Activated naive CD4-positive, alpha-beta T cell treated with anti-CD3 and anti-CD28 coated beads for 36 hours (primary cell): ENCODE results near the gene EIF2D. TPM values are rescaled to one million over a fixed set of nuclear protein-coding genes. Genes with fewer than 3 reads are reported as not detected.

ENCODE experiments used
- CTCF ChIA-PET: fragments of 350-600 bp; sonication (Branson Sonifier 250); formaldehyde crosslinking; loops from one replicate; lab custom pipeline; 2021; ENCODE audit warnings: antibody characterized with exemption; lab: Charles Lee
- DNase-seq: peaks from one replicate; pipeline ENCODE4 v3.0.0-alpha.2; 2020
- H3K27ac Mint-ChIP-seq: one replicate; pipeline ENCODE4 v1.8.0; 2021; ENCODE audit warnings: mild to moderate bottlenecking, mixed read lengths
- H3K27me3 Mint-ChIP-seq: one replicate; pipeline ENCODE4 v1.8.0; 2021; ENCODE audit warnings: low read depth, mixed read lengths
- H3K36me3 Mint-ChIP-seq: one replicate; pipeline ENCODE4 v1.8.0; 2021; ENCODE audit warnings: low read depth, mixed read lengths
- H3K4me1 Mint-ChIP-seq: one replicate; pipeline ENCODE4 v1.8.0; 2021; ENCODE audit warnings: low read depth, mixed read lengths
- H3K4me3 Mint-ChIP-seq: one replicate; pipeline ENCODE4 v1.8.0; 2021; ENCODE audit warnings: mild to moderate bottlenecking, moderate library complexity, mixed read lengths
- H3K9me3 Mint-ChIP-seq: one replicate; pipeline ENCODE4 v1.8.0; 2021; ENCODE audit warnings: mixed read lengths
- intact Hi-C: fragments of 100-400 bp; cut with micrococcal nuclease; formaldehyde crosslinking; loops from one replicate; pipeline ENCODE4 v1.15.1; 2023
- total RNA-seq, 2 experiments: library from RNA; stranded (reverse); gene quantifications; one replicate each; pipeline ENCODE4 v1.2.3, GENCODE V29; 2021

Gene EIF2D
- total RNA-seq, 2 experiments from 2014 or later: 116 to 122 TPM

DNA sequence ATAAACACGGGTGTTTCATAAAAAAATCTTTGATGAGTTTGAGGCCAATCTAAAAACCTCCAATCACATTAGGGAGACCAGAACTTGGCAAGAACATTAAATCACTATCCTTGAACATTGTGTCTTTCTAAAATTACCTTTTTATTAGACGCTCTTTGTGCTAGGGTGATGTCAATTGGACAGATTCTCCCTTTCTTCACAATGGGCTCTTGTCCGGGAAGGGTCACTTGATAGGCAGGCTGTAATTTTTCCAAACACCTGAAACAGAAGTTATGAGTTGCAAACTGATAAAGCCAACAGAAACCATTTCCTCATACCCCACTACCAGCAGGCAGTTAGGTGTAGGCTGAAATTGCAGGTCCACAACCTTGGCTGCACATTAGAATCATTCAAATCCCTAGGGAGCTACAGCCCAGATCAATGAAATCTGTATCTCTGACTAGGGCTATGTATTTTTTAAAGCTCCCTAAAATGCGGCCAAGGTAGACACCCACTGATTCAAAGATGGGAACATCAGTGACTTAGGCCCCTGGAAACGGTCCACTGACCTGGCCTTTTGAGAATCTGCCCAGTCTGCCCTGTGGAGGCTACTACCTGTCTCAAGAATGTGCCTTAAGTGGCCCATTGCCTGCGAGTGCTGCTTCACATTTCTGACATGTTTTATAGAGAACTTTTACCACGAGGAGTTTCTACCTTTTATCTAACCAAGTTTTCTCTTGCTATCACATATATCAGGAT lies 16.5 kb downstream of the EIF2D start:
- Mint-ChIP-seq H3K36me3 (peaks cover 58% of the 10 kb centered on the region), H3K9me3 (no peaks in the 10 kb centered on the region), H3K4me3 (no peak overlapping the region), H3K4me1 (peaks cover 20% of the 10 kb centered on the region), H3K27me3 (no peaks in the 10 kb centered on the region), H3K27ac (peak overlapping the region; percentile 32)
- CTCF ChIA-PET: interaction anchor here (2.7 to 6.7 kb wide), 3 partner anchors 12 to 105 kb away, joined by 9 to 53 read pairs (median 16); no protein-coding TSS in a partner anchor
- intact Hi-C loops: no loop called here
- no peak for DNase-seq

DNA sequence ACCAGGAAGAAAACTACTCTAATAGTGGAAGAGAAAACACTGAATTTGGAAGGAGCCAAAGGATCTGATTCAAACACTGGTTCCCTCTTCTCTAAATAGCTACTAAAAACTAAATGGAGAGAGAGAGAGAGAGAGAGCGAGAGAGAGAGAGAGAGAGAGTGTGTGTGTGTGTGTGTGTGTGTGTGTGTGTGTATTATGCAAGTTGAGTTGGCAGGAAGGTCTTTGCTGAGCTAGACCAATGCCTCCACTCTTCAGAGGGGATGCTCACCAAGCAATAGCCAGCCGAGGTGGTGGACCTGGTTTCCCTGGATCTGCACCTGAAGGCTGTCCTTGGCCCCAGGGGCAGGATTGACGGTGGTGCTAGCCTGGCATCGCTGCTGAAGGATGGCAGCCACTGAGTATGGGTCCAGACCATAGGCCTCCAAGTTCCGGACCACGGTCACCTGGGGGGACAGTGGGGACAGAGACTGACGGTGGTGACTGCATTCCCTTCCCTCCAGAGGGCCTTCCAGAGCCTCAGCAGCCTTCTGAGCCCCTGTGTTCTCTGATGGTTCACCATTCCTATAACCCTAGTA lies 18.8 kb downstream of the EIF2D start:
- Mint-ChIP-seq H3K27ac (peak overlapping the region; percentile 93), H3K27me3 (no peaks in the 10 kb centered on the region), H3K36me3 (peaks cover 62% of the 10 kb centered on the region), H3K4me3 (no peak overlapping the region), H3K9me3 (no peaks in the 10 kb centered on the region), H3K4me1 (peaks cover 43% of the 10 kb centered on the region)
- CTCF ChIA-PET: interaction anchor here (0.6 to 6.7 kb wide), 12 partner anchors 8 to 103 kb away, joined by 3 to 53 read pairs (median 6); no protein-coding TSS in a partner anchor
- intact Hi-C loops: loop anchor here (5.0 kb wide), 1 partner anchor 209 kb away; no protein-coding TSS in a partner anchor
- DNase-seq: no peak

DNA sequence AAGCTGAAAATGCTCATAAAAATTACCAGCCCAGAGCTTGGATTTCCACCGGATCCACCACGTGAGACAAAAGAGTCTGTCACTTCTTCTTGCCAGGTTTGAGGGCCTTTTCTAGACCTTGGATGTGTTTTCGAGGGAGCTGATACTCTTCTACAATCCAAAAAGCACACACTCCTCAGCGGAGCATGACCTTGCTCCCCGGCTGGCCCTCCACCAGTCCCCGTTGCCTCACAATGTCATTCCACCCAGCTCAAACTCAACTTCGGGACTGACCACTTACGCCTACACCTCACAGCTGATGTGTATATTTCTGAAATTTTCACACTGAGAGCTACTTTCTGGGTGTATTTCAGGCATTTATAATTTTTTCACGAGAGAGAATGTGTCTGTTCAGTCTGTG lies 20.6 kb downstream of the EIF2D start:
- CTCF ChIA-PET: interaction anchor here (0.6 to 6.7 kb wide), 18 partner anchors 7 to 123 kb away, joined by 3 to 53 read pairs (median 4); no protein-coding TSS in a partner anchor
- DNase-seq: no peak
- Mint-ChIP-seq H3K27me3 (no peaks in the 10 kb centered on the region), H3K27ac (peak overlapping the region; percentile 93), H3K4me1 (peaks cover 60% of the 10 kb centered on the region), H3K4me3 (no peak overlapping the region), H3K36me3 (peaks cover 67% of the 10 kb centered on the region), H3K9me3 (no peaks in the 10 kb centered on the region)
- intact Hi-C loops: loop anchor here (1.0 to 5.0 kb wide), 2 partner anchors 73 to 211 kb away; no protein-coding TSS in a partner anchor

DNA sequence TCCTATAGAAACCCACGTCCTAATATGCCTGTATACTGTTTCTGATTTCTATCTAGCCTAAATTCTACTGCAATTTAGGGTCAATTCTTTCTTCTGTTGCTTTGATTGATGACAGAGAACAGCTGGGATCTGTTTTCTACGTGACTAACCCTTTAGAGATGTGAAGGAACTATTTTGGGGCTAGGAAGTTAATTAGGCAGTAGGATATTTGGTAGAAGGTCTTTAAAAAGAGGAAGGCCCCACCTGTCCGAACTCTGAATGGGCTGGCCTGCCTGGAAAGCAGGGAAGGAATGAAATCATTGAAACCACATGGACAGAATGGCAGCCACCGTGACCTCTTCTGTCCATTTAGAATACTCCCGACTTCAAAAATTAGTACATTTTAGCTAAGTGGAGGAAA lies 21.0 kb downstream of the EIF2D start:
- peaks cover 64% of the 10 kb centered on the region for H3K4me1 Mint-ChIP-seq
- H3K4me3 Mint-ChIP-seq: no peak overlapping the region
- H3K27me3 Mint-ChIP-seq: no peaks in the 10 kb centered on the region
- intact Hi-C loops: loop anchor here (1.0 to 5.0 kb wide), 2 partner anchors 73 to 211 kb away; no protein-coding TSS in a partner anchor
- H3K36me3 Mint-ChIP-seq: peaks cover 68% of the 10 kb centered on the region
- H3K27ac Mint-ChIP-seq: peak overlapping the region; percentile 100
- H3K9me3 Mint-ChIP-seq: no peaks in the 10 kb centered on the region
- CTCF ChIA-PET: interaction anchor here (0.6 to 6.7 kb wide), 15 partner anchors 10 to 122 kb away, joined by 3 to 53 read pairs (median 4); no protein-coding TSS in a partner anchor
- no peak for DNase-seq

DNA sequence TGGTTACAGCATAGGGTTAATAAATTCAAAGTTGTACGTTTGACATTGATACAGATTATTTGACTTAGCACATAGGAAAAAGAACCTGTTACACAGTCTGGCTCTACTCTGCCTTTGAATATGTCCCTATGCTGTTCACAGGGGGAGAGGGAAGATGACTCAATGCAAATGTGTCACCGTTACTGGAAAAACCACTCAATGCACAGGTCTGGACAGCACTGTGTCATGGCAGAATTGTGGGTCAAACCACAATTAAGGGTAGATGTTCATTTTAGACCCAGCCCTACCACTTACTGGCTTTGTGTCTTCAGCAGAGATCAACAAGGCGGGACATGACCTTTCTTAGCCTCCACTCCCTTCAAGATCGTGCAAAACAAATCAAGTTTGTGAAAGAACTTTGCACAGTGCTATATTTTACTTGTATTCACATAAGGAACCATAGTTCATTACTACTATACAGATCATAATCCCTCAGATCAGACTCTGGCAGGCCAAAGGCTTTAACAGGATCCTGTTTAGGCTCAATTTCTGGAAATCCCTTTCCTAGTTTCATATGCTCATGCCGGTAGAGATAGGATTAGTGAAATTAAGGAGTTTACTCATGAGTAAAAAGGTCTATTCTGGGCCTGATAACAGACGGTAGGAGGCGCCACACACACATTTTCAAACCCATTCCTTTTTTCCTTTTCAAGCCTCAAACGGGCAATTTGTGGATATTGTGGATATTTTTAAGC lies 22.1 kb downstream of the EIF2D start:
- H3K9me3 Mint-ChIP-seq: no peaks in the 10 kb centered on the region
- intact Hi-C loops: loop anchor here (5.0 kb wide), 1 partner anchor 212 kb away; no protein-coding TSS in a partner anchor
- H3K4me3 Mint-ChIP-seq: peak overlapping the region; percentile 52
- peak overlapping the region; percentile 100 for H3K27ac Mint-ChIP-seq
- DNase-seq: peak; percentile 89
- H3K4me1 Mint-ChIP-seq: peaks cover 72% of the 10 kb centered on the region
- CTCF ChIA-PET: interaction anchor here (1.3 to 16.1 kb wide), 4 partner anchors 18 to 46 kb away, joined by 4 to 511 read pairs (median 160); no protein-coding TSS in a partner anchor
- peaks cover 71% of the 10 kb centered on the region for H3K36me3 Mint-ChIP-seq
- H3K27me3 Mint-ChIP-seq: no peaks in the 10 kb centered on the region

DNA sequence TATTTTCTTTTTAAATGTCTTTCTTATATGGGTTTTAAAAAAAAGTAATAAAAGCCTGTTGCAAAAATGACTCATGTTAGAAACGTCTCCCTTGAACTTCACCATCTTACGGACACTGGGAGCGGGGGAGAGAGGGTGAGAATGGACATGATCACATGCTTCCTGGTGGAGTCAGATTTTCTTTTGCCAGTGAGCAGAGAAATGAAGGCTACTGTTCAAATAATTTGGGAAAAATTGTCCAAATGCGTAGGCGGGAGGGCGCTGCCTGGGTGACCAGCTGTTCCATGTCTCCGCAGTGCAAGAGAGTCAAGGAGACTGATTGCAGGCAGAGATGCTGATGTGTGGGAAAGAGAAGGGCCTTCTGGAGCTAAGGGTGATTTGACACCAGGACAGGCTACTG lies 23.1 kb downstream of the EIF2D start:
- Mint-ChIP-seq H3K4me3 (peak overlapping the region; percentile 51), H3K27me3 (no peaks in the 10 kb centered on the region), H3K36me3 (peaks cover 77% of the 10 kb centered on the region), H3K27ac (peak overlapping the region; percentile 100), H3K4me1 (peaks cover 81% of the 10 kb centered on the region), H3K9me3 (no peaks in the 10 kb centered on the region)
- CTCF ChIA-PET: interaction anchor here (1.0 to 16.1 kb wide), 4 partner anchors 23 to 99 kb away, joined by 3 to 511 read pairs (median 136); partner anchors contain the start of gene EIF2D
- DNase-seq: no peak
- intact Hi-C loops: loop anchor here (1.0 kb wide), 3 partner anchors 9 to 44 kb away; no protein-coding TSS in a partner anchor

DNA sequence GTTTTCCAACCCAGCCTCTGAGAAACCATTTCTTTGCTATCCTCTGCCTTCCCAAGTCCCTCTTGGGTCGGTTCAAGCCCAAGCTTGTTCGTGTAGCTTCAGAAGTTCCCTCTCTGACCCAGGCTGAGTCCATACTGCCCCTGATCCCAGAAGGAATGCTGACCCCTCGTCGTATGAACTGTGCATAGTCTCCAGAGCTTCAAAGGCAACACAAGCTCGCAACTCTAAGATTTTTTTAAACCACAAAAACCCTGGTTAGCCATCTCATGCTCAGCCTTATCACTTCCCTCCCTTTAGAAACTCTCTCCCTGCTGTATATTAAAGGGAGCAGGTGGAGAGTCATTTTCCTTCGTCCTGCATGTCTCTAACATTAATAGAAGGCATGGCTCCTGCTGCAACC lies 23.8 kb downstream of the EIF2D start:
- H3K9me3 Mint-ChIP-seq: no peaks in the 10 kb centered on the region
- peaks cover 87% of the 10 kb centered on the region for H3K4me1 Mint-ChIP-seq
- no peak for DNase-seq
- no peak overlapping the region for H3K4me3 Mint-ChIP-seq
- intact Hi-C loops: no loop called here
- H3K36me3 Mint-ChIP-seq: peaks cover 81% of the 10 kb centered on the region
- CTCF ChIA-PET: interaction anchor here (0.6 to 16.1 kb wide), 5 partner anchors 8 to 98 kb away, joined by 3 to 511 read pairs (median 4); partner anchors contain the start of gene EIF2D
- H3K27me3 Mint-ChIP-seq: no peaks in the 10 kb centered on the region
- peak overlapping the region; percentile 100 for H3K27ac Mint-ChIP-seq

DNA sequence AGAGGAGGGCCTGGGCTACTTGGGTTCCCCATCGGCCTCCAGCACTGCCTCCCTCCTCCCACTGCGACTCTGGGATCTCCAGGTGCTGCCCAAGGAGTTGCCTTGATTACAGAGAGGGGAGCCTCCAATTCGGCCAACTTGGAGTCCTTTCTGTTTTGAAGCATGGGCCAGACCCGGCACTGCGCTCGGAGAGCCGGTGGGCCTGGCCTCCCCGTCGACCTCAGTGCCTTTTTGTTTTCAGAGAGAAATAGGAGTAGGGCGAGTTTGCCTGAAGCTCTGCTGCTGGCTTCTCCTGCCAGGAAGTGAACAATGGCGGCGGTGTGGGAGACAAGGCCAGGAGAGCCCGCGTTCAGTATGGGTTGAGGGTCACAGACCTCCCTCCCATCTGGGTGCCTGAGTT lies 24.4 kb downstream of the EIF2D start:
- CTCF ChIA-PET: interaction anchor here (0.6 to 16.1 kb wide), 4 partner anchors 8 to 178 kb away, joined by 3 to 511 read pairs (median 135); no protein-coding TSS in a partner anchor
- no peak for DNase-seq
- Mint-ChIP-seq H3K4me1 (peaks cover 91% of the 10 kb centered on the region), H3K4me3 (no peak overlapping the region), H3K27me3 (no peaks in the 10 kb centered on the region), H3K36me3 (peaks cover 82% of the 10 kb centered on the region), H3K27ac (peak overlapping the region; percentile 100), H3K9me3 (no peaks in the 10 kb centered on the region)
- intact Hi-C loops: no loop called here

DNA sequence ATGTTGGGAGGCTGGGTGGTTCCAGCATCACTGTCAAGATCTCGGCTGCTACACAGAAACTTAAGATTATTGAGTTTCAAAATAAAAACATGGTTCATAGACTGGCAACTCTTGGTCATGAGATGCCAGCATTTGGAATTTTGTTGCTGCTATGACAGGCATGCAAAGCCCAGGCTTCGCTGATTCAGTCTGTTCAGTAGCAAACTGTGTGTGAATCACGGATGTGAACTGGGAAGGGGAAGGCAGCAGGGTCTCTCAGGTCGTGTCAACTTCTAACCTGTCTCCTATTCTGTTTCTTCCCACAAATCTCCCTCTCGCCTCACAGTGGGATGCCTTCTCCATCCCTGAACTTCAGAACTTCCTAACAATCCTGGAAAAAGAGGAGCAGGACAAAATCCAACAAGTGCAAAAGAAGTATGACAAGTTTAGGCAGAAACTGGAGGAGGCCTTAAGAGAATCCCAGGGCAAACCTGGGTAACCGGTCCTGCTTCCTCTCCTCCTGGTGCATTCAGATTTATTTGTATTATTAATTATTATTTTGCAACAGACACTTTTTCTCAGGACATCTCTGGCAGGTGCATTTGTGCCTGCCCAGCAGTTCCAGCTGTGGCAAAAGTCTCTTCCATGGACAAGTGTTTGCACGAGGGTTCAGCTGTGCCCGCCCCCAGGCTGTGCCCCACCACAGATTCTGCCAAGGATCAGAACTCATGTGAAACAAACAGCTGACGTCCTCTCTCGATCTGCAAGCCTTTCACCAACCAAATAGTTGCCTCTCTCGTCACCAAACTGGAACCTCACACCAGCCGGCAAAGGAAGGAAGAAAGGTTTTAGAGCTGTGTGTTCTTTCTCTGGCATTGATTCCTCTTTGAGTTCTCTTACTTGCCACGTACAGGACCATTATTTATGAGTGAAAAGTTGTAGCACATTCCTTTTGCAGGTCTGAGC lies 25.5 kb downstream of the EIF2D start:
- H3K9me3 Mint-ChIP-seq: no peaks in the 10 kb centered on the region
- H3K27me3 Mint-ChIP-seq: no peaks in the 10 kb centered on the region
- H3K27ac Mint-ChIP-seq: peak overlapping the region; percentile 100
- H3K4me3 Mint-ChIP-seq: no peak overlapping the region
- intact Hi-C loops: no loop called here
- peaks cover 79% of the 10 kb centered on the region for H3K36me3 Mint-ChIP-seq
- H3K4me1 Mint-ChIP-seq: peaks cover 93% of the 10 kb centered on the region
- CTCF ChIA-PET: interaction anchor here (0.7 to 16.1 kb wide), 8 partner anchors 8 to 179 kb away, joined by 3 to 511 read pairs (median 5); partner anchors contain the start of gene RASSF5
- no peak for DNase-seq

DNA sequence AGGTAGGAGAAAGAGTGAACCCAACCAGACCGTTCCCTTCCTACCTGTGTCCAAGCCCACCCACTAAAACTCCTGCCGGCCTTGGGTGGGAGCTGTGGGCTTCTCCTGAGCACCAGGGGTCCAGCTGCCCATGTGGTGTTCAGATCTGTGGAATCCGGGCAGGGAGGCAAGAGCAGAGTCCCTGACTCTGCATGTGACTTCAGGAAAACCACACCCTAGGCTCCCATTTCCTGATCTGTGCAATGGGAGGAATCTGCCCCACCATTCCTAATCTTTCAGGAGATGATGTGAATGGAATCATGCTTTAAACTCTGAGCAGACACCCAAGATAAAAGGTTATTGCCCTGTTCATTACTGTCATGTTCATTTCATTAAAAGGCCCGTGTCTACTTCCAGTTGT lies 27.6 kb downstream of the EIF2D start:
- peaks cover 94% of the 10 kb centered on the region for H3K4me1 Mint-ChIP-seq
- peak overlapping the region; percentile 100 for H3K27ac Mint-ChIP-seq
- intact Hi-C loops: no loop called here
- CTCF ChIA-PET: interaction anchor here (0.7 to 16.1 kb wide), 13 partner anchors 8 to 115 kb away, joined by 3 to 511 read pairs (median 5); partner anchors contain the start of genes EIF2D, IKBKE and RASSF5
- peaks cover 86% of the 10 kb centered on the region for H3K36me3 Mint-ChIP-seq
- no peaks in the 10 kb centered on the region for H3K9me3 Mint-ChIP-seq
- DNase-seq: no peak
- H3K4me3 Mint-ChIP-seq: no peak overlapping the region
- H3K27me3 Mint-ChIP-seq: no peaks in the 10 kb centered on the region
